GM19023 (cell line): ENCODE measurements around the gene GNB1L.

Source experiments
- ATAC-seq: cut with Tn5 transposase; IDR thresholded peaks from one replicate; pipeline ENCODE4 v1.9.1; 2021; ENCODE audit warnings: mild to moderate bottlenecking, moderate library complexity; ENCODE audit not compliant: unreplicated experiment

The GNB1L gene

GRCh38 chr22:19866665-19867009 lies 12.0 kb upstream of the GNB1L start:
- no peak for ATAC-seq

- ATAC-seq, result no peak
Measured at GRCh38 chr22:19865141-19865829, 10.6 kb upstream of the GNB1L start.

- no peak for ATAC-seq
Measured at GRCh38 chr22:19864538-19865106, 9.9 kb upstream of the GNB1L start.

GRCh38 chr22:19863571-19863970 lies 8.9 kb upstream of the GNB1L start:
- ATAC-seq, result no peak

- ATAC-seq, result no peak
Measured at GRCh38 chr22:19862619-19863246, 8.1 kb upstream of the GNB1L start.

GRCh38 chr22:19859861-19860510 lies 5.3 kb upstream of the GNB1L start:
- no peak for ATAC-seq

GRCh38 chr22:19857382-19857781 lies 2.7 kb upstream of the GNB1L start:
- no peak for ATAC-seq

- peak; percentile 19 for ATAC-seq
Measured at GRCh38 chr22:19855504-19856409, 1.1 kb upstream of the GNB1L start.

GRCh38 chr22:19853879-19854777 lies 546 bp downstream of the GNB1L start:
- ATAC-seq, result peak; percentile 6

- ATAC-seq, result no peak
Measured at GRCh38 chr22:19853058-19853878, 1.4 kb downstream of the GNB1L start.

- no peak for ATAC-seq
Measured at GRCh38 chr22:19852177-19852781, 2.4 kb downstream of the GNB1L start.

- no peak for ATAC-seq
Measured at GRCh38 chr22:19851291-19852176, 3.1 kb downstream of the GNB1L start.

GRCh38 chr22:19850763-19851109 lies 3.9 kb downstream of the GNB1L start:
- no peak for ATAC-seq

GRCh38 chr22:19849835-19850762 lies 4.6 kb downstream of the GNB1L start:
- ATAC-seq, result no peak

- ATAC-seq, result no peak
Measured at GRCh38 chr22:19848298-19849224, 6.1 kb downstream of the GNB1L start.

GRCh38 chr22:19847345-19847632 lies 7.4 kb downstream of the GNB1L start:
- ATAC-seq, result no peak
